SJSA1 (cell line): Measurements from ENCODE around the gene MSGN1. TPM values are rescaled to one million over a fixed set of nuclear protein-coding genes. Genes with fewer than 3 reads are reported as not detected.
A peak's percentile ranks its signal among the peaks of the same experiment; 100 is the strongest.

Experiments
- DNase-seq, 2 experiments: peaks; one replicate each; pipeline ENCODE4 v3.0.0-alpha.2; 2015 to 2020; ENCODE audit warnings: low spot score in 2 of 2, low read depth in 1 of 2
- H3K27ac ChIP-seq: fragments of 250-450 bp; sonication (Bioruptor Pico); 2 replicates; pipeline ENCODE4 v1.5.1; 2020; ENCODE audit warnings: mild to moderate bottlenecking, moderate library complexity
- H3K27me3 ChIP-seq: fragments of 250-450 bp; sonication (Bioruptor Pico); replicated peaks from 2 replicates; pipeline ENCODE4 v1.5.1; 2020; ENCODE audit warnings: mild to moderate bottlenecking, moderate library complexity
- H3K36me3 ChIP-seq: fragments of 250-450 bp; sonication (Bioruptor Pico); 2 replicates; pipeline ENCODE4 v1.5.1; 2020; ENCODE audit warnings: mild to moderate bottlenecking
- H3K4me1 ChIP-seq: fragments of 250-450 bp; sonication (Bioruptor Pico); replicated peaks from 2 replicates; pipeline ENCODE4 v1.6.1; 2021; ENCODE audit warnings: mild to moderate bottlenecking
- H3K4me3 ChIP-seq: fragments of 250-450 bp; sonication (Bioruptor Pico); 2 replicates; pipeline ENCODE4 v1.5.1; 2020; ENCODE audit warnings: mild to moderate bottlenecking
- H3K9me3 ChIP-seq: fragments of 250-450 bp; sonication (Bioruptor Pico); replicated peaks from 2 replicates; pipeline ENCODE4 v1.5.1; 2020; ENCODE audit warnings: mild to moderate bottlenecking
- total RNA-seq: library from RNA; depleted of rRNA; stranded (reverse); fragments of >200 nt; shearing (Covaris generic); gene quantifications from 2 replicates; pipeline ENCODE4 v1.2.3, GENCODE V29; 2014; rRNA removed

MSGN1 gene
- not detected in 2 replicates for total RNA-seq

- Histone ChIP-seq H3K27me3 (no peaks in the 10 kb centered on the region), H3K27ac (no peak within 1 kb of the TSS), H3K4me3 (no peak within 1 kb of the TSS), H3K9me3 (no peaks in the 10 kb centered on the region), H3K4me1 (peaks cover 10% of the 10 kb centered on the region), H3K36me3 (no peaks in the 10 kb centered on the region)
- DNase-seq, result no peak
Measured at GRCh38 chr2:17816396-17817245, at the start of gene MSGN1. Gene MSGN1, plus strand, starts transcription at chr2:17816460. Its CDS starts 59 bp downstream, at chr2:17816519.

GRCh38 chr2:17768894-17769293, 47.4 kb upstream of the MSGN1 start:
- Histone ChIP-seq H3K4me3 (no peak overlapping the region), H3K9me3 (no peaks in the 10 kb centered on the region), H3K27ac (no peak overlapping the region), H3K36me3 (peaks cover 73% of the 10 kb centered on the region), H3K27me3 (no peaks in the 10 kb centered on the region), H3K4me1 (no peaks in the 10 kb centered on the region)
- no peak for DNase-seq

GRCh38 chr2:17771956-17772355, 44.3 kb upstream of the MSGN1 start:
- DNase-seq, result no peak
- Histone ChIP-seq H3K4me1 (no peaks in the 10 kb centered on the region), H3K9me3 (no peaks in the 10 kb centered on the region), H3K36me3 (peaks cover 67% of the 10 kb centered on the region), H3K4me3 (no peak overlapping the region), H3K27me3 (no peaks in the 10 kb centered on the region), H3K27ac (no peak overlapping the region)

- DNase-seq, result no peak
Measured at GRCh38 chr2:17772532-17772931, 43.7 kb upstream of the MSGN1 start.

GRCh38 chr2:17780546-17780945, 35.7 kb upstream of the MSGN1 start:
- no peak for DNase-seq
- H3K4me1 ChIP-seq, result no peaks in the 10 kb centered on the region
- H3K4me3 ChIP-seq, result no peak overlapping the region
- H3K27me3 ChIP-seq, result no peaks in the 10 kb centered on the region
- peaks cover 36% of the 10 kb centered on the region for H3K36me3 ChIP-seq
- H3K27ac ChIP-seq, result no peak overlapping the region
- no peaks in the 10 kb centered on the region for H3K9me3 ChIP-seq

More at GRCh38 chr2:17772532-17772931, 43.7 kb upstream of the MSGN1 start:
- Histone ChIP-seq H3K27me3 (no peaks in the 10 kb centered on the region), H3K36me3 (peaks cover 64% of the 10 kb centered on the region), H3K27ac (no peak overlapping the region), H3K4me1 (no peaks in the 10 kb centered on the region), H3K9me3 (no peaks in the 10 kb centered on the region), H3K4me3 (no peak overlapping the region)

GRCh38 chr2:17781482-17781881, 34.8 kb upstream of the MSGN1 start:
- H3K27me3 ChIP-seq, result no peaks in the 10 kb centered on the region

GRCh38 chr2:17786727-17787126, 29.5 kb upstream of the MSGN1 start:
- Histone ChIP-seq H3K36me3 (peaks cover 3% of the 10 kb centered on the region; the same call in 1 of the 2 replicates), H3K4me3 (no peak overlapping the region), H3K27ac (no peak overlapping the region), H3K9me3 (no peaks in the 10 kb centered on the region), H3K27me3 (no peaks in the 10 kb centered on the region), H3K4me1 (peaks cover 7% of the 10 kb centered on the region; the same call in 1 of the 2 replicates)
- DNase-seq, result no peak

More at GRCh38 chr2:17781482-17781881, 34.8 kb upstream of the MSGN1 start:
- Histone ChIP-seq H3K36me3 (peaks cover 35% of the 10 kb centered on the region), H3K9me3 (no peaks in the 10 kb centered on the region), H3K4me1 (no peaks in the 10 kb centered on the region), H3K27ac (no peak overlapping the region), H3K4me3 (no peak overlapping the region)
- no peak for DNase-seq

- DNase-seq, result no peak
- H3K4me1 ChIP-seq, result peaks cover 11% of the 10 kb centered on the region
- no peak overlapping the region for H3K4me3 ChIP-seq
- H3K27me3 ChIP-seq, result no peaks in the 10 kb centered on the region
- no peaks in the 10 kb centered on the region for H3K9me3 ChIP-seq
- H3K36me3 ChIP-seq, result no peaks in the 10 kb centered on the region
- H3K27ac ChIP-seq, result no peak overlapping the region
Measured at GRCh38 chr2:17788773-17789172, 27.5 kb upstream of the MSGN1 start.

- Histone ChIP-seq H3K9me3 (no peaks in the 10 kb centered on the region), H3K4me3 (no peak overlapping the region), H3K27ac (no peak overlapping the region), H3K27me3 (no peaks in the 10 kb centered on the region), H3K36me3 (no peaks in the 10 kb centered on the region), H3K4me1 (peaks cover 11% of the 10 kb centered on the region)
- no peak for DNase-seq
Measured at GRCh38 chr2:17790536-17790935, 25.7 kb upstream of the MSGN1 start.

GRCh38 chr2:17791121-17791816, 25.0 kb upstream of the MSGN1 start:
- Histone ChIP-seq H3K4me1 (peaks cover 11% of the 10 kb centered on the region), H3K27ac (no peak overlapping the region), H3K9me3 (no peaks in the 10 kb centered on the region), H3K36me3 (no peaks in the 10 kb centered on the region), H3K4me3 (no peak overlapping the region), H3K27me3 (no peaks in the 10 kb centered on the region)
- DNase-seq, result peak in 1 of 2 experiments; percentile 12

- peak in 1 of 2 experiments; percentile 4 for DNase-seq
- H3K27me3 ChIP-seq, result no peaks in the 10 kb centered on the region
- no peaks in the 10 kb centered on the region for H3K9me3 ChIP-seq
- H3K27ac ChIP-seq, result no peak overlapping the region
- no peaks in the 10 kb centered on the region for H3K36me3 ChIP-seq
- no peak overlapping the region for H3K4me3 ChIP-seq
- peaks cover 11% of the 10 kb centered on the region for H3K4me1 ChIP-seq
Measured at GRCh38 chr2:17791817-17792130, 24.5 kb upstream of the MSGN1 start.

GRCh38 chr2:17792515-17792914, 23.7 kb upstream of the MSGN1 start:
- no peak overlapping the region for H3K4me3 ChIP-seq
- no peaks in the 10 kb centered on the region for H3K9me3 ChIP-seq
- H3K36me3 ChIP-seq, result no peaks in the 10 kb centered on the region
- DNase-seq, result no peak
- no peaks in the 10 kb centered on the region for H3K27me3 ChIP-seq
- peaks cover 11% of the 10 kb centered on the region for H3K4me1 ChIP-seq
- no peak overlapping the region for H3K27ac ChIP-seq

GRCh38 chr2:17793296-17793695, 23.0 kb upstream of the MSGN1 start:
- Histone ChIP-seq H3K36me3 (no peaks in the 10 kb centered on the region), H3K4me3 (no peak overlapping the region), H3K4me1 (peaks cover 11% of the 10 kb centered on the region), H3K27ac (no peak overlapping the region), H3K27me3 (no peaks in the 10 kb centered on the region), H3K9me3 (no peaks in the 10 kb centered on the region)
- no peak for DNase-seq

GRCh38 chr2:17793803-17794354, 22.4 kb upstream of the MSGN1 start:
- Histone ChIP-seq H3K36me3 (no peaks in the 10 kb centered on the region), H3K4me3 (no peak overlapping the region), H3K27me3 (no peaks in the 10 kb centered on the region), H3K9me3 (no peaks in the 10 kb centered on the region), H3K4me1 (peaks cover 11% of the 10 kb centered on the region), H3K27ac (no peak overlapping the region)
- no peak for DNase-seq
